Measurements from ENCODE around the gene TSEN54. TPM values are rescaled to one million over a fixed set of nuclear protein-coding genes. Genes with fewer than 3 reads are reported as not detected.
"Not testable (repeated sequence)": the region's sequence is repeated elsewhere in the genome, so short reads cannot be mapped to it uniquely, and the experiment has no call there.

The TSEN54 gene
- total RNA-seq, 1 experiment from 2014 or later: 87.3 TPM

- TF ChIP-seq TCF7L2 (IDR thresholded peaks at IDR 0.05; ENCODE audit: borderline replicate concordance, extremely low read depth, insufficient read depth, insufficient read length) (no peak), POLR2AphosphoS5 (IDR thresholded peaks at IDR 0.05; ENCODE audit: low read depth, low read length) (no peak)
These were observed 1.9 kb downstream of the TSEN54 start (continued) for GRCh38 chr17:75518201-75518600.

GRCh38 chr17:75518983-75519537 is 2.7 kb downstream of the TSEN54 start:
- no peak for ATAC-seq
- CTCF ChIA-PET: no interaction called here
- no peaks in the 10 kb centered on the region for H3K9me3 ChIP-seq (ENCODE audit: control insufficient read depth in 1 of 2, insufficient read depth in 1 of 2, low read depth in 1 of 2, low read length in 2 of 2)
- TF ChIP-seq YY1 (IDR thresholded peaks at IDR 0.05; ENCODE audit: extremely low read depth, insufficient replicate concordance, low read depth, low read length): no peak
- no peak for TF ChIP-seq SRF (IDR thresholded peaks at IDR 0.05; ENCODE audit: low read depth)
- TF ChIP-seq ZNF274 (IDR thresholded peaks at IDR 0.05; ENCODE audit: low read depth, low read length): no peak
- peak; percentile 14 to 59 (median 46); a peak in 4 of 6 replicates for TF ChIP-seq CTCF (IDR thresholded peaks at IDR 0.05 in 2 of 3, conservative IDR thresholded peaks at IDR 0.05 in 1 of 3; ENCODE audit: borderline replicate concordance in 1 of 3, insufficient read depth in 1 of 3, low read depth in 2 of 3, low read length in 2 of 3)
- TF ChIP-seq SIN3A (IDR thresholded peaks at IDR 0.05; ENCODE audit: low read depth): no peak
- TF ChIP-seq JUND (IDR thresholded peaks at IDR 0.05): no peak
- TF ChIP-seq RAD21 (IDR thresholded peaks at IDR 0.05; ENCODE audit: low read depth): peak; percentile 50
- TF ChIP-seq POLR2A (IDR thresholded peaks at IDR 0.05; ENCODE audit: borderline replicate concordance, extremely low read depth, insufficient read depth, insufficient read length): no peak
- no peak for TF ChIP-seq EGR1 (IDR thresholded peaks at IDR 0.05; ENCODE audit: low read depth)
- no peak for TF ChIP-seq POLR2AphosphoS5 (IDR thresholded peaks at IDR 0.05; ENCODE audit: low read depth, low read length)
- no peak for TF ChIP-seq SP1 (IDR thresholded peaks at IDR 0.05; ENCODE audit: low read depth)
- H3K4me1 ChIP-seq (ENCODE audit: control insufficient read depth in 1 of 2, insufficient read depth in 2 of 2, low read length in 2 of 2): peaks cover 14 to 38% of the 10 kb centered on the region in 2 experiments
- H3K36me3 ChIP-seq (ENCODE audit: control insufficient read depth in 1 of 2, insufficient read depth in 2 of 2, low read length in 2 of 2): peaks cover 16 to 42% of the 10 kb centered on the region in 2 experiments
- H4K20me1 ChIP-seq (ENCODE audit: insufficient read depth): no peaks in the 10 kb centered on the region
- H3K79me2 ChIP-seq (ENCODE audit: insufficient read depth, low read length): peaks cover 39% of the 10 kb centered on the region
- intact Hi-C loops (cut with micrococcal nuclease): loop anchor here (5.0 to 10.0 kb wide), 4 partner anchors 83 to 247 kb away; partner anchors contain the start of genes MIF4GD and SMIM5
- no peak overlapping the region for H3K27ac ChIP-seq (ENCODE audit: low read depth, low read length)
- no TSS peak for BruUV-seq (replicated peaks)
- H3K9ac ChIP-seq (ENCODE audit: low read length): no peak overlapping the region
- H3K4me2 ChIP-seq (ENCODE audit: low read length): no peak overlapping the region
- H3K9me2 ChIP-seq (ENCODE audit: insufficient read depth): no peaks in the 10 kb centered on the region
- POLR2A ChIA-PET: interaction anchor here (0.5 kb wide), 1 partner anchor 36 kb away, joined by 3 read pairs; no protein-coding TSS in a partner anchor
- no peak for DNase-seq (ENCODE audit: low read depth, low spot score)
- H2AFZ ChIP-seq (ENCODE audit: low read depth, low read length, poor library complexity, severe bottlenecking): no peak overlapping the region
- H3K4me3 ChIP-seq (replicated peaks in 1 of 2; ENCODE audit: low read depth in 1 of 2, low read length in 2 of 2): no peak overlapping the region
- H3K27me3 ChIP-seq (ENCODE audit: insufficient read depth, low read length): no peaks in the 10 kb centered on the region
- RAD21 ChIA-PET (ENCODE audit: low non-redundant PET in 1 of 2, low total read pairs in 2 of 2, uncharacterized antibody in 2 of 2, unreplicated experiment in 2 of 2): no interaction called here

GRCh38 chr17:75520413-75520812 is 4.1 kb downstream of the TSEN54 start:
- intact Hi-C loops (cut with micrococcal nuclease); H3K27me3 ChIP-seq (ENCODE audit: insufficient read depth, low read length); H3K9me2 ChIP-seq (ENCODE audit: insufficient read depth); H3K4me3 ChIP-seq (replicated peaks in 1 of 2; ENCODE audit: low read depth in 1 of 2, low read length in 2 of 2); H3K27ac ChIP-seq (ENCODE audit: low read depth, low read length); H3K9me3 ChIP-seq (ENCODE audit: control insufficient read depth in 1 of 2, insufficient read depth in 1 of 2, low read depth in 1 of 2, low read length in 2 of 2); POLR2A ChIA-PET; DNase-seq (ENCODE audit: low read depth, low spot score); H4K20me1 ChIP-seq (ENCODE audit: insufficient read depth); BruUV-seq (replicated peaks); ATAC-seq; H3K4me2 ChIP-seq (ENCODE audit: low read length); RAD21 ChIA-PET (ENCODE audit: low non-redundant PET in 1 of 2, low total read pairs in 2 of 2, uncharacterized antibody in 2 of 2, unreplicated experiment in 2 of 2); H3K9ac ChIP-seq (ENCODE audit: low read length); H2AFZ ChIP-seq (ENCODE audit: low read depth, low read length, poor library complexity, severe bottlenecking): not testable (repeated sequence)
- CTCF ChIA-PET: interaction anchor here (0.5 kb wide), 1 partner anchor 23 kb away, joined by 3 read pairs; no protein-coding TSS in a partner anchor
- Histone ChIP-seq H3K79me2 (ENCODE audit: insufficient read depth, low read length) (peaks cover 29% of the 10 kb centered on the region), H3K36me3 (ENCODE audit: control insufficient read depth in 1 of 2, insufficient read depth in 2 of 2, low read length in 2 of 2) (peaks cover 16 to 42% of the 10 kb centered on the region in 2 experiments), H3K4me1 (ENCODE audit: control insufficient read depth in 1 of 2, insufficient read depth in 2 of 2, low read length in 2 of 2) (peaks cover 14 to 42% of the 10 kb centered on the region in 2 experiments)
